Right atrium auricular region (tissue), 2 donors: Measurements from ENCODE around the gene CCDC172. TPM values are rescaled to one million over a fixed set of nuclear protein-coding genes. Genes with fewer than 3 reads are reported as not detected.
"Not testable (repeated sequence)": the region's sequence is repeated elsewhere in the genome, so short reads cannot be mapped to it uniquely, and the experiment has no call there.

Source experiments
- DNase-seq: peaks from one replicate; pipeline ENCODE4 v3.0.0-alpha.2; 2019; ENCODE audit warnings: low spot score
- H3K27ac ChIP-seq, 2 donors: fragments of 200-600 bp; sonication (generic); 1 replicate in 1 of 2; 2 replicates in 1 of 2; pipeline ENCODE4 v1.5.1; 2016 to 2019
- H3K27me3 ChIP-seq, 2 donors: fragments of 200-600 bp; sonication (generic); one replicate each; pipeline versions ENCODE4 v1.5.1 to v1.6.0; 2017 to 2019
- H3K36me3 ChIP-seq: fragments of 200-600 bp; sonication (generic); one replicate; pipeline ENCODE4 v1.5.1; 2016
- H3K4me1 ChIP-seq, 2 donors: fragments of 200-600 bp; sonication (generic); one replicate each; pipeline versions ENCODE4 v1.5.1 to v1.6.0; 2017 to 2019
- H3K4me3 ChIP-seq, 2 donors: fragments of 200-600 bp; sonication (generic); 1 replicate in 1 of 2; 2 replicates in 1 of 2; pipeline ENCODE4 v1.5.1; 2017 to 2019; ENCODE audit warnings: mild to moderate bottlenecking in 1 of 2, moderate library complexity in 1 of 2
- H3K9me3 ChIP-seq, 2 donors: fragments of 200-600 bp; sonication (generic); one replicate each; pipeline ENCODE4 v1.5.1; 2019
- CTCF ChIP-seq, 2 donors: fragments of 200-600 bp; sonication (generic); IDR thresholded peaks; one replicate each; pipeline ENCODE4 v1.5.1; 2019; ENCODE audit warnings: antibody characterized with exemption in 2 of 2
- total RNA-seq, 2 donors: library from RNA; depleted of rRNA; stranded (reverse); fragments of >200 nt; gene quantifications; one replicate each; pipeline ENCODE4 v1.1.0, GENCODE V29; 2016

Gene CCDC172
- total RNA-seq, 2 donors from 2014 or later = not detected

DNA sequence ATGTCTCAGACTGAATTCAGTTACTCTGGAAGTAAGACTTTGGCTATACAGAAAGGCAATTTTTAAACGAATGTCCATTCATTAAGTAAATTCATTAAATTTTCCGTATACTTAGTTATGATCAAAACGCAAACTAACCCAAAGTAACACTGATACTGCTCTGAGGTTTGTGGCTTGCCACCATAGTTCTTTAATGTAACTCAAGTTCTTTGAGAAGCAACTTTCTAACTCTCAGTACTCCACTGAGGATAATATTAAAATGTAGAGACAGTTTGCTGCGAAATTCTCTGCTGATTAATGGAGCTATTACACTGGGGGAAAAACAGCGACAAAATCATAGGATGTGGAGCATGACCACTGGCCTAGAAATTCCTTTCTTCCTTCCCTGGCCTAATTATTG lies 58.0 kb downstream of the CCDC172 start:
- no peaks in the 10 kb centered on the region for H3K9me3 ChIP-seq

DNA sequence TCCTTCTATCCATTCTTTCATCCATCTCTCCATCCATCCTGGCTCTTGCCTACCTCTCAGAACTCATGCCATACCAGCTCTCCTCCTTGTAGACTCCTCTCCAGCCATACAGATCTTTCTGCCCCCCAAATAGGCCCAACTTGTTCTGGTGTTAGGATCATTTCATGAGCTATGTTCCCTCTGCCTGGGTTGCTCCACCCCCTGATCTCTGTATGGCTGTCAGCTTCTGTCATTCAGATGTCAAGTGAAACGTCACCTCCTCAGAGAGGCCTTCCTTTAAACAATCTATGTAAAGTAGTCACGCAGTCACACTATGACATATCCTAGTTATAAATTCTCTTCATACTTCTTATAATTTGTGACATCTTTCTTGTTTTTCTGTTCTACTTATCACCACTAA lies 61.1 kb downstream of the CCDC172 start:
- Histone ChIP-seq H3K4me3 (no peak overlapping the region), H3K4me1 (no peaks in the 10 kb centered on the region), H3K27me3 (no peaks in the 10 kb centered on the region), H3K27ac (no peak overlapping the region), H3K36me3 (no peaks in the 10 kb centered on the region), H3K9me3 (no peaks in the 10 kb centered on the region)
- DNase-seq = no peak
- no peak for TF ChIP-seq CTCF (IDR thresholded peaks at IDR 0.05)

More for the DNA sequence above, 58.0 kb downstream of the CCDC172 start:
- no peak for DNase-seq
- Histone ChIP-seq H3K27me3 (no peaks in the 10 kb centered on the region), H3K36me3 (no peaks in the 10 kb centered on the region), H3K4me3 (no peak overlapping the region), H3K27ac (no peak overlapping the region), H3K4me1 (no peaks in the 10 kb centered on the region)
- TF ChIP-seq CTCF (IDR thresholded peaks at IDR 0.05) = no peak

DNA sequence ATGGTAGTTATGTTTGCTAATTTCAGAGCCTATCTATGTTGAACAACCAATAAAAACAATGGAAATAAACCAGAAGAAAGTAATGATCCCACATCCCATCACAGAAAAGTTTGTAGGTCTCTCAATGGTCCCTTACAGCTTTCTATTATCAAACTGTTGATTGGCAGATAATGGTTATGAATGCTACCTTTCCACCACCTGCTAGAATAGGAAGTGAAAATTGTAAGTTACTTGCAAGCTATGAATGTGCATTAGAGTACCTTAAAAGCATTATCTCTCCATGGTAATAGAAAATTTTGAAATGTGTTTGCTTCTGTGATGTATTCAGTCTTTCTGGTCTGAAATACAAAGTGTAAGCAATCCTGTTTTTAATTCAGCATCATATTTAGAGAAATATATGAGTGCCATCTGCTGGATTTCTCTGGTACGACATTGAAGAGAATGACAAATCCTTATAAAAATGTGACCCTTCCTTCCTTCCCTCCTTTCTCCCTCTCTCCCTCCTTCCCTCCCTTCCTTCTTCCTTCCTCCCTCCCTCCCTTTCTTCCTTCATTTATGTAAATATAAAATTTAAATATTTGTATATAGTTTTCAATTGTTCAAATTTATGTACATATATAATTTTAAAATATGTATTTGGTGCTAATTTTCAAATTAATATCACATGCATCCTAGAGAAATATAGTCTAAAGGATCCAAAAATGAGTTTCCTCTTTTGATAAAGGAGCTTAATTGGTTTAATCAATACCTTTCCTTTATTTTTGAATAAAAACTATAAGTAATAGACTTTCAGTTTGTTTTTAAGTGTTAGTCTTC lies 62.0 kb downstream of the CCDC172 start:
- no peaks in the 10 kb centered on the region for H3K36me3 ChIP-seq
- H3K27ac ChIP-seq = no peak overlapping the region
- H3K4me1 ChIP-seq = no peaks in the 10 kb centered on the region
- no peak overlapping the region for H3K4me3 ChIP-seq
- peak; percentile 24 to 69 for TF ChIP-seq CTCF (IDR thresholded peaks at IDR 0.05)
- no peak for DNase-seq
- no peaks in the 10 kb centered on the region for H3K27me3 ChIP-seq
- no peaks in the 10 kb centered on the region for H3K9me3 ChIP-seq

GRCh38 chr10:116393246-116393831 lies 69.1 kb downstream of the CCDC172 start:
- H3K27ac ChIP-seq, H3K9me3 ChIP-seq, H3K27me3 ChIP-seq, H3K4me3 ChIP-seq, H3K4me1 ChIP-seq, H3K36me3 ChIP-seq, DNase-seq: not testable (repeated sequence)

- Histone ChIP-seq H3K27me3 (no peaks in the 10 kb centered on the region), H3K4me3 (no peak overlapping the region), H3K4me1 (no peaks in the 10 kb centered on the region), H3K36me3 (no peaks in the 10 kb centered on the region), H3K9me3 (no peaks in the 10 kb centered on the region), H3K27ac (no peak overlapping the region)
- TF ChIP-seq CTCF (IDR thresholded peaks at IDR 0.05) = no peak
- DNase-seq = no peak
These were observed 71.2 kb downstream of the CCDC172 start for GRCh38 chr10:116395223-116395985.

GRCh38 chr10:116398224-116398623 lies 74.0 kb downstream of the CCDC172 start:
- Histone ChIP-seq H3K27me3 (no peaks in the 10 kb centered on the region), H3K9me3 (no peaks in the 10 kb centered on the region), H3K36me3 (no peaks in the 10 kb centered on the region), H3K4me3 (no peak overlapping the region), H3K4me1 (no peaks in the 10 kb centered on the region), H3K27ac (no peak overlapping the region)
- no peak for TF ChIP-seq CTCF (IDR thresholded peaks at IDR 0.05)
- no peak for DNase-seq
